HEK293 (cell line): ENCODE measurements around the gene VMAC.

Source experiments
- CTCF ChIA-PET: fragments of 350-600 bp; formaldehyde crosslinking; extraction: SDS; loops from one replicate; lab custom pipeline; 2021; ENCODE audit warnings: antibody characterized with exemption; lab: Yijun Ruan, JAX
- POLR2A ChIA-PET: fragments of 300-600 bp; formaldehyde crosslinking; extraction: SDS; loops from one replicate; lab custom pipeline; 2020; ENCODE audit warnings: antibody characterized with exemption, inconsistent platforms; lab: Yijun Ruan, JAX
- H3K27ac ChIP-seq: fragments of 200-500 bp; sonication (Bioruptor generic); 2 replicates; pipeline ENCODE4 v1.5.1; 2014; ENCODE audit warnings: low read depth, low read length, control low read depth, inconsistent platforms; ENCODE audit errors: extremely low read depth
- H3K36me3 ChIP-seq, 2 experiments: fragments of 200-500 bp in 1 of 2; sonication (Bioruptor generic) in 1 of 2; 1 replicate in 1 of 2; 2 replicates in 1 of 2; pipeline ENCODE4 v1.5.1; 2014 to 2017; ENCODE audit warnings: inconsistent platforms in 2 of 2, low read length in 2 of 2; ENCODE audit not compliant: control insufficient read depth in 2 of 2, insufficient read depth in 1 of 2
- H3K4me1 ChIP-seq: fragments of 200-500 bp; sonication (Bioruptor generic); 2 replicates; pipeline ENCODE4 v1.5.1; 2014; ENCODE audit warnings: mild to moderate bottlenecking, low read length, inconsistent platforms; ENCODE audit not compliant: control insufficient read depth, insufficient read depth
- H3K4me3 ChIP-seq: 2 replicates; pipeline ENCODE4 v1.5.1; 2011; ENCODE audit warnings: low read depth, mild to moderate bottlenecking, control low read depth, low read length, moderate library complexity
- H3K9me3 ChIP-seq: fragments of 200-500 bp; sonication (Bioruptor generic); 2 replicates; pipeline ENCODE4 v1.5.1; 2014; ENCODE audit warnings: low read depth, low read length, inconsistent platforms; ENCODE audit not compliant: control insufficient read depth, insufficient read depth
- EGR2 ChIP-seq: fragments of 450-650 bp; formaldehyde crosslinking; IDR thresholded peaks from 2 replicates; pipeline ENCODE4 v1.5.1; 2016; ENCODE audit warnings: low read depth, missing biosample characterization, missing genetic modification characterization
- GLIS1 ChIP-seq: fragments of 450-650 bp; formaldehyde crosslinking; IDR thresholded peaks from 2 replicates; pipeline ENCODE4 v1.5.1; 2016; ENCODE audit warnings: missing biosample characterization, missing genetic modification characterization
- GLIS2 ChIP-seq: fragments of 450-650 bp; formaldehyde crosslinking; IDR thresholded peaks from 2 replicates; pipeline ENCODE4 v1.5.1; 2016; ENCODE audit warnings: missing biosample characterization, missing genetic modification characterization
- KLF16 ChIP-seq: fragments of 450-650 bp; formaldehyde crosslinking; IDR thresholded peaks from 2 replicates; pipeline ENCODE4 v1.5.1; 2017; ENCODE audit warnings: missing biosample characterization, missing genetic modification characterization
- ZBTB48 ChIP-seq: fragments of 450-650 bp; formaldehyde crosslinking; IDR thresholded peaks from 2 replicates; pipeline ENCODE4 v1.5.1; 2016; ENCODE audit warnings: missing biosample characterization, missing genetic modification characterization
- ZFHX2 ChIP-seq: fragments of 450-650 bp; formaldehyde crosslinking; conservative IDR thresholded peaks from 2 replicates; pipeline ENCODE4 v1.5.1; 2016; ENCODE audit warnings: missing biosample characterization, missing genetic modification characterization
- ZIC2 ChIP-seq: fragments of 450-650 bp; formaldehyde crosslinking; IDR thresholded peaks from 2 replicates; pipeline ENCODE4 v1.5.1; 2016; ENCODE audit warnings: missing biosample characterization, missing genetic modification characterization
- ZNF121 ChIP-seq: fragments of 450-650 bp; formaldehyde crosslinking; IDR thresholded peaks from 2 replicates; pipeline ENCODE4 v1.5.1; 2016; ENCODE audit warnings: missing biosample characterization, missing genetic modification characterization
- ZNF416 ChIP-seq: fragments of 450-650 bp; formaldehyde crosslinking; IDR thresholded peaks from 2 replicates; pipeline ENCODE4 v1.5.1; 2016; ENCODE audit warnings: missing biosample characterization, missing genetic modification characterization
- ZNF596 ChIP-seq: fragments of 450-650 bp; IDR thresholded peaks from 2 replicates; pipeline ENCODE4 v1.5.0; 2018; ENCODE audit warnings: missing biosample characterization, mild to moderate bottlenecking, missing genetic modification characterization, moderate library complexity
- ZNF626 ChIP-seq: fragments of 450-650 bp; sonication (Bioruptor Pico); formaldehyde crosslinking; IDR thresholded peaks from 2 replicates; pipeline ENCODE4 v1.5.1; 2018; ENCODE audit warnings: missing biosample characterization, missing genetic modification characterization, inconsistent platforms
- TF ChIP-seq, protein P1 (sequence below): fragments of 450-650 bp; formaldehyde crosslinking; IDR thresholded peaks from 2 replicates; pipeline ENCODE4 v1.5.1; 2016; ENCODE audit warnings: missing biosample characterization, missing genetic modification characterization

VMAC gene

GRCh38 chr19:5893296-5893903, 11.3 kb upstream of the VMAC start:
- CTCF ChIA-PET, result interaction anchor here (0.5 to 5.3 kb wide), 15 partner anchors 9 to 129 kb away, joined by 3 to 65 read pairs (median 3); partner anchors contain the start of genes NRTN and VMAC
- Histone ChIP-seq H3K27ac (no peak overlapping the region), H3K9me3 (no peaks in the 10 kb centered on the region), H3K4me1 (no peaks in the 10 kb centered on the region; the same call in 1 of the 2 replicates), H3K4me3 (no peak overlapping the region), H3K36me3 (peaks cover 0 to 30% of the 10 kb centered on the region in 2 experiments; a peak in 2 of 3 replicates)
- TF ChIP-seq EGR2 (tag by site-specific recombination), result 0 out of 2 replicates have a peak, but pooled peaks have one; percentile 21
- TF ChIP-seq KLF16 (tag by site-specific recombination), result no peak
- TF ChIP-seq ZNF121 (tag by site-specific recombination), result peak; percentile 79
- POLR2A ChIA-PET, result interaction anchor here (1.3 to 3.8 kb wide), 3 partner anchors 10 to 89 kb away, joined by 7 to 25 read pairs (median 10); partner anchors contain the start of genes NDUFA11, NRTN and VMAC

DNA sequence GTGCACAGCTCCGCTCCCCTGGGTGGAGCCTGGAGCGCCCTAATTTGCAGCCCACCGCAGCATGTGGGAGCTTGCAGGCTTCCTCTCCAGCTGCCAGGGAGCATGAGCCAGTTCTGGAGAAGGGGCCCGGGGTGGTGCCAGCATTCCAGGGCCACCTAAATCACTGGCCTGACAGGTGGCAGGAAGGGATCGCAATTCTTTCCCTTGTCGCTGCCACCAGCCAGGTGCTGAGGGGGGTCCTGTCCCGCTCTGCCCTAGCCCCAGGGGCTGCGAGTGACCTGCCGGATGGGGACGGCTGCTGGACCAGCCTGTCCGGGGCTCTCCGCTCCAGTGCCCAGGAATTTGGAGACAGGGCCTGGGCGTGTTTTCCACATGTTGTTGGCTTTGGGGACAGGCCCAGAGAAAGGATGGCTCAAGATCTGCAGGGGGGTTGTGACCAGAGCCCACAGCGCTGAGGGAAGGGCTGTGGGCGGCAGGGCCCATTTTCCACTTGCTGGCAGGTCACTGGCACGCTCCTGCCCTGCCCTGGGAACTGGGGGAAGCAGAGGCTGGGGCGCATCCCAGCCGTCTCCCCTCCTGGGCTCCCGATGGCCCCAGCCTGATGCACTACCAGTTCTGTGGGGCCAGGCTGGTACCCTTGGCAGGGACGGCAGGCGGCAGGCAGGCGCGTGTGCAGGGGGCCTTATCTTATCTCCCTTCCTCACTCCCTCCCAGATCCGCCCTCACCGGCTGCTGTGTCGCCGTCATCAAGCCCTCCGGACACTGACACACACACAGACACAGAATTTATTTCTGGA, 10.6 kb upstream of the VMAC start:
- Histone ChIP-seq H3K9me3 (no peaks in the 10 kb centered on the region), H3K27ac (no peak overlapping the region), H3K4me1 (no peaks in the 10 kb centered on the region; the same call in 1 of the 2 replicates)
- CTCF ChIA-PET, result interaction anchor here (0.5 to 5.3 kb wide), 3 partner anchors 8 to 100 kb away, joined by 3 to 65 read pairs (median 11); partner anchors contain the start of gene NRTN
- no peak for TF ChIP-seq ZNF416
- TF ChIP-seq EGR2 (tag by site-specific recombination), result peak; percentile 37
- TF ChIP-seq ZFHX2 (tag by site-specific recombination), result 0 out of 2 replicates have a peak, but pooled peaks have one; percentile 25
- no peak for TF ChIP-seq ZNF596 (tag by site-specific recombination)
- TF ChIP-seq, protein P1, sequence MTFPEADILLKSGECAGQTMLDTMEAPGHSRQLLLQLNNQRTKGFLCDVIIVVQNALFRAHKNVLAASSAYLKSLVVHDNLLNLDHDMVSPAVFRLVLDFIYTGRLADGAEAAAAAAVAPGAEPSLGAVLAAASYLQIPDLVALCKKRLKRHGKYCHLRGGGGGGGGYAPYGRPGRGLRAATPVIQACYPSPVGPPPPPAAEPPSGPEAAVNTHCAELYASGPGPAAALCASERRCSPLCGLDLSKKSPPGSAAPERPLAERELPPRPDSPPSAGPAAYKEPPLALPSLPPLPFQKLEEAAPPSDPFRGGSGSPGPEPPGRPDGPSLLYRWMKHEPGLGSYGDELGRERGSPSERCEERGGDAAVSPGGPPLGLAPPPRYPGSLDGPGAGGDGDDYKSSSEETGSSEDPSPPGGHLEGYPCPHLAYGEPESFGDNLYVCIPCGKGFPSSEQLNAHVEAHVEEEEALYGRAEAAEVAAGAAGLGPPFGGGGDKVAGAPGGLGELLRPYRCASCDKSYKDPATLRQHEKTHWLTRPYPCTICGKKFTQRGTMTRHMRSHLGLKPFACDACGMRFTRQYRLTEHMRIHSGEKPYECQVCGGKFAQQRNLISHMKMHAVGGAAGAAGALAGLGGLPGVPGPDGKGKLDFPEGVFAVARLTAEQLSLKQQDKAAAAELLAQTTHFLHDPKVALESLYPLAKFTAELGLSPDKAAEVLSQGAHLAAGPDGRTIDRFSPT (tag by site-specific recombination), result 0 out of 2 replicates have a peak, but pooled peaks have one; percentile 16
- peak; percentile 75; the same call in 1 of the 2 replicates for TF ChIP-seq ZBTB48 (tag by site-specific recombination)
- TF ChIP-seq, all 188 proteins: peak for 4
- Histone ChIP-seq H3K36me3 (peaks cover 0 to 31% of the 10 kb centered on the region in 2 experiments; a peak in 2 of 3 replicates), H3K4me3 (no peak overlapping the region)
- POLR2A ChIA-PET, result interaction anchor here (1.3 to 3.8 kb wide), 2 partner anchors 9 to 90 kb away, joined by 7 to 25 read pairs; partner anchors contain the start of genes NDUFA11, NRTN and VMAC

DNA sequence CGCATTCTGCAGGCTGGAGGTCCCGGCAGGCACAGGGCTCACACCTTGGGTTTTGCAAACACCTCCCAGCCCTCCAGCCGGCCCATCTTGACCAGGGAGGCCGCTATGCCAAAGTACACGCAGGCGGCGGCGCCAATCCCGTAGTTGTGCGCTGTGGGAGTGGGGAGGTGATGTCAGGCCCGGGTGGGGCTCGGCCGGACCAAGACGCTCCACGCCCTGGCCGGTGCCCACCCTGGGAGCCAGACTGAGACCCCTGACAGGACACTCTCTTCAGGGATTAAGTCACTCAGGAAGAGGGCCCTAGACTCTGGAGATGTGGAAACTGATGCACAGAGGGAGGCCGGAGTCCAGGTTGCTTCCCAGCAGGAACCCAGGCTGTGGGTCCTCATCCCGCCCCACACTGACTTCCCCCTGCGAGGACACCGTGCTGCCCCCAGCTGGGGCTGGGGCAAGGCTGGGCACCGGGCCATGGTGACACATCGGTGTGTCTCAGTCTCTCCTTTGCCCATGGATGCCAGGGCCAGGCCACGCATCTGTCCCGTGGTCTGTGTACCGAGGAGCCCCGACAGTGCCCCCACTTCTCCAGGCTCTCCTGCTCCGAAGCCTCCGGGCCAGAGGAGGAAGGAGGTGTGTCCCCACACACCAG, 9.8 kb upstream of the VMAC start:
- Histone ChIP-seq H3K27ac (no peak overlapping the region), H3K4me1 (no peaks in the 10 kb centered on the region; the same call in 1 of the 2 replicates), H3K9me3 (no peaks in the 10 kb centered on the region), H3K36me3 (peaks cover 0 to 33% of the 10 kb centered on the region in 2 experiments; a peak in 2 of 3 replicates), H3K4me3 (no peak overlapping the region)
- no peak for TF ChIP-seq ZNF626 (tag by site-specific recombination)
- TF ChIP-seq GLIS1 (tag by site-specific recombination), result peak; percentile 96
- TF ChIP-seq ZIC2 (tag by site-specific recombination), result peak; percentile 91
- peak; percentile 34; the same call in 1 of the 2 replicates for TF ChIP-seq GLIS2 (tag by site-specific recombination)
- CTCF ChIA-PET, result interaction anchor here (0.8 to 5.3 kb wide), 2 partner anchors 91 kb away, joined by 6 to 65 read pairs; partner anchors contain the start of gene NRTN
- POLR2A ChIA-PET, result no interaction called here
